DMS153 treated with DMSO at 0.1 percent for 48 hours (cell line): ENCODE results near the gene PHKB.
"Not testable (repeated sequence)": the region's sequence is repeated elsewhere in the genome, so short reads cannot be mapped to it uniquely, and the experiment has no call there.

ENCODE experiments used
- DNase-seq: peaks from one replicate; lab custom pipeline; 2025; ENCODE audit not compliant: unreplicated experiment; lab: John Stamatoyannopoulos, UW

The PHKB gene

GRCh38 chr16:47469227-47469626 is 8.1 kb downstream of the PHKB start:
- DNase-seq: no peak

- DNase-seq: no peak
Observed at GRCh38 chr16:47470211-47470610, 9.1 kb downstream of the PHKB start.

- no peak for DNase-seq
Observed at GRCh38 chr16:47470810-47471209, 9.7 kb downstream of the PHKB start.

DNA sequence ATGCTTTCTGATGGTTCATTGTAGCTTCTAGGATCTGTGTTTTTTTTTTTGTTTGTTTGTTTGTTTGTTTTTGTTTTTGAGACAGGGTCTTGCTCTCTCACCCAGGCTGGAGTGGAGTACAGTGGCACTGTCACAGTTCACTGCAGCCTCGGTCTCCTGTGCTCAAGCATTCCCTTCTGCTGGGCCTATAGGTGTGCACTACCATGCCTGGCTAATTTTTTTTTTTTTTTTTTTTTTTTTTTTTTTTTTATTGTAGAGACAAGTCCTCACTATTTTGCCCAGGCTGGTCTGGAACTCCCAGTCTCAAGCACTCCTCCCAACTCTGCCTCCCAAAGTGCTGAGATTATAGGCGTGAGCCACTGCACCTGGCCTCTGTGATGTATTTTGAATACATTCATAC is 11.9 kb downstream of the PHKB start:
- not testable (repeated sequence) for DNase-seq

DNA sequence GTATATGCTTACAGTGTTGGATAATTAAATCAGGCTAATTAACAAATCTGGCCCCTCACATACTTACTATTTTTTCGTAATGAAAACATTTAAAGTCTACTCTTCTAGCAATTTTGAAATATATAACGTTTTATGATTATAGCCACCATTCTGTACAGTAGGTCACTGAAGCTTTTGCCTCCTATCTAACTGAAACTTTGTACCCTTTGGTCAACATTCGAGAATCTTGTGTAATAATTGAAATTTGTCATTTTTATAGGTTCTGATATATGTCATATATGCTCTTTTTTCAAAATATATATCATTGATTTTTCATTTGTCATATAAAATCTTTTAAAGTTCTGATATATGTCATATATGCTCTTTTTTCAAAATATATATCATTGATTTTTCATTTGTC is 12.7 kb downstream of the PHKB start:
- DNase-seq: no peak

DNA sequence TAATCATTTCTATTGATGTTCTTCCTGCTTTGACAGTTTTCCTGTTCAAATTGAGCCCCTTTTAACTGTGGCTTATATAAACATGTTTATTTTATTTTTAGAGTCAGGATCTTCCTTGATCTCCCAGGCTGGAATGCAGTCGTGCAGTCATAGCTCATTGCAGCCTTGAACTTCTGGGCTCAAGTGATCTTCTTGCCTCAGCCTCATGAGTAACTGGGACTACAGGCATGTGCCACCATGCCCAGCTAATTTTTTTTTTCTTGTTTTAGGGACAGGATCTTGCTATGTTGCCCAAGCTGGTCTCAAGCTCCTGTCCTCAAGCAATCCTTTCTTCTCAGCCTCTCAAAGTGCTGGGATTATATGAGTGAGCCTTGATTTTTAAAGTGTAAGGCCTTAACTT is 14.7 kb downstream of the PHKB start:
- DNase-seq: no peak

DNA sequence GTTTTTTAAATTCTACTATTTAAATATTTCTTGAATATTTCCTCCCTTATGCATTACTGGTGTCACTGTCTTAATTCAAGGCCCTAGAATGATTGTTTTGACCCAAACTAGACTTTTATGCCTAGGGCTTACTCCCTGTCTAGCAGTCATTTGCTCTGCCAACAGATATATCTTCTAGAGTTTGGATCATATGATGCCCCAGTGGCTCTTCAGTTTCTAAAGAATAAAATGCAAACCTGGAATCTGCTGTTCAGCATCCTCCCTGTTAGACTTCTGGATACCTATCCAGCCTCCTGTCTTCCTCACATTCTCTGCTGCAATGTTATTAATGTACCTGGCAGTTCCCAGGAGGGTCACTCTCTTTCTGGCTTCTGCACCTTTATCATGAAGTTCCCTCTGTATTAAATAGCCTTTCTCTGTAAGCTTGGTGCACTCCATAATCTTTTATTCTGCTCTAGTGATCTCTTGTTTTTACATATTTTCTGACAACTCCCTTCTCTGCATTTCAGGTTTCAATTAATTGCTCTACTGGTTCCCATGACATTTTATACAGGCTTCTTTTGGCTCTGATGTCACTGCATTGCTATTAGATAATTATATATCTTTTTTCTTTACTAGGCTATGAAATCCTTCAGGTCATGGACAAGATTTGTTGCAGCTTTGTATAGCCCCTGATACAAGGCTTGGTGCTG is 15.7 kb downstream of the PHKB start:
- DNase-seq: no peak

DNA sequence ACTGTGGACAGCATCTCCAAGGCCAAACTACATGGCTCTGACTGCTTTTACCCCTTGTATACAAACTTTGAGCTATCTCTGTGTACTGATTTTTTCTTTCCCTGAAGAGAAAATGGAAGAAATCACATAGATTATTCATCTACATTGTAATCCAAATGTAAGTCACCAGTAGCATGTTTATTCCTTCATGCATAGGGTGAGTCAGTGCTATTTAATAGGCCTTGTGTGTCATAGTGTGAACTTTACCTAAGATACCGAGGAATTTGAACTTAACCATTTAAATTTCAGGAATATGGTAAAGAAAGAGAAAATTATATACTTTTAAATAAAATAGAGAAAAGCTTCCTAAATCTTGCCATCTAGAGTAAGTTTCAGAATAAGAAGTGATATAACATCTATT is 16.5 kb downstream of the PHKB start:
- DNase-seq: no peak

GRCh38 chr16:47480410-47480809 is 19.3 kb downstream of the PHKB start:
- no peak for DNase-seq

- DNase-seq: no peak
Observed at GRCh38 chr16:47481698-47482374, 20.7 kb downstream of the PHKB start.

DNA sequence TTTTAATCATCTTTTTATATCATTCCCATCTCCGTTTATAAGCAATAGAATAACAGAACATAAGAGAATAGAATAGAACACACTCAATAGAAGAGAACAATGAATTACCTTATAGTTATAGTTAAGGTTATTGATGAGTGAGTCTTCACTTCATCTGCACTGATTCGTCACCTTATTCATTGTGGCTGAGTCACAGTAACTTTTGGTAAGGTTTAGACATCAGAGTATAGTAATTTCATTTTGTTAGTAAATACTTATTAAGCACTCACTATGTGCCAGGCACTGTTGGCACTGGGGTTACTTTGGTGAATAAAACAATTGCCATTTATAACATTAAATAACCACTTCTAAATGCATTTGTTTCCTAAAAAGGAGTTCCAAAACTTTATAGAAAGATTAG is 22.5 kb downstream of the PHKB start:
- DNase-seq: no peak

GRCh38 chr16:47486856-47487255 is 25.7 kb downstream of the PHKB start:
- DNase-seq: no peak

- DNase-seq: no peak
Observed at GRCh38 chr16:47488051-47488450, 26.9 kb downstream of the PHKB start.

DNA sequence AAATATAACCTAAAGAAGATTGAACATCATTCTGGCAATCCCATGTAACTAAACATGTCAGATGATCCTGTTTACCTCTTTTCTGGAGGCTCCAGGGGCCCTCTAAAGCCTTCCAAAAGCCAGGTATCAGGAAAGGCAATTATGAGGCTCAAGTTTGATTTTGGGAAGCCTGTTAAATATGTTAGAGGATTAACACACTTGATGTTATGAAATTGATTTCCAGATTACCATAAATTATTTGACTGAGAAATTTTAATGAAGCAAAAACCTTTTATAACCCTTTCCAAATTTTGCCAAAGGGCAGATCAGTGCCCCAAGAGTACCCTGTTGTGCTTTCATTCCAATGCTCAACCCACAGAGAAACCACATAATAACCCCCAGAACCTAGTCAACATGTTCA is 29.3 kb downstream of the PHKB start:
- no peak for DNase-seq

- no peak for DNase-seq
Observed at GRCh38 chr16:47492036-47492427, 30.9 kb downstream of the PHKB start.

GRCh38 chr16:47492428-47493377 is 31.6 kb downstream of the PHKB start:
- peak; percentile 9 for DNase-seq

- no peak for DNase-seq
Observed at GRCh38 chr16:47493381-47494337, 32.5 kb downstream of the PHKB start.

DNA sequence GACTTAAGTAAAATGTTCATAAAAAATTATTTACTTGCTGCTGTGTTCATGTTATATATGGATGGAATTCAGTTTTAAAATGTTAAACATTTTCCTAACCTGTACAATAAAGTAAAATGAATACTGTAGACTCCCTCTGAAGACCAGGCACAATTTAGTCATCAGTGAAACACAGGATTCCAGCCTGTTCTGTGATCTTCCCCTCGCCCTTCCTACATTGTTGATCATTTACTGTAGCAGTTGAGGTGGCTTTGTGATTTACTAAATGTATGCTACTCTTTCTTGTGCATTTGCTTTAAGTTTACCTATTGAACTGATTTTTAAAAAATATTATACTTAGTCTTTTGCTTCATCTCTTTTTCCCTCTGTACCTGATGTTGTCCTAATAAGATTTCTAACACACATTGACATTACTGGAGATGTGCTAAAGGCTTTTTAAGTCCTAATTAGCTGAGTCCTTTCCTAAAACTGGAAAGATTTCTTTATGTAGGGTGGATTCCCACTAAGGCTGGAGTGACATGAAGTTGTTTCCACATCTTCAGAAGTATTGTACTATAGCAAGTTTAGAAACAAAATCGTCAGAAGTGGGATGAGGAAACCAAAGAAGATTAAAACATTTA is 38.1 kb downstream of the PHKB start:
- DNase-seq: no peak

GRCh38 chr16:47499700-47500264 is 38.7 kb downstream of the PHKB start:
- no peak for DNase-seq

GRCh38 chr16:47503936-47504335 is 42.8 kb downstream of the PHKB start:
- DNase-seq: no peak
